Central memory CD8-positive, alpha-beta T cell (primary cell): Measurements from ENCODE around the gene CTSH.
A peak's percentile ranks its signal among the peaks of the same experiment; 100 is the strongest.
"Not testable (repeated sequence)": the region's sequence is repeated elsewhere in the genome, so short reads cannot be mapped to it uniquely, and the experiment has no call there.

Experiments
- ATAC-seq: fragments of 150-1000 bp; cut with Tn5 transposase; replicated peaks from 2 replicates; pipeline ENCODE4 v1.10.0; 2022; ENCODE audit warnings: mild to moderate bottlenecking, moderate FRiP score, moderate number of reproducible peaks; ENCODE audit not compliant: poor library complexity, severe bottlenecking; ENCODE audit errors: extremely low read depth
- DNase-seq, 2 donors: peaks; one replicate each; pipeline ENCODE4 v3.0.0; 2021; ENCODE audit warnings: low spot score in 2 of 2
- H3K27ac Mint-ChIP-seq: one replicate; pipeline ENCODE4 v1.8.0; 2022; ENCODE audit warnings: low read depth, mild to moderate bottlenecking, moderate library complexity, mixed read lengths
- H3K27me3 Mint-ChIP-seq: one replicate; pipeline ENCODE4 v1.8.0; 2022; ENCODE audit warnings: mixed read lengths
- H3K36me3 Mint-ChIP-seq: one replicate; pipeline ENCODE4 v1.8.0; 2022; ENCODE audit warnings: mild to moderate bottlenecking, moderate library complexity, mixed read lengths; ENCODE audit not compliant: insufficient read depth
- H3K4me1 Mint-ChIP-seq: one replicate; pipeline ENCODE4 v1.8.0; 2022; ENCODE audit warnings: mixed read lengths
- H3K4me3 Mint-ChIP-seq: one replicate; pipeline ENCODE4 v1.8.0; 2022; ENCODE audit warnings: mild to moderate bottlenecking, moderate library complexity, mixed read lengths
- H3K9me3 Mint-ChIP-seq: one replicate; pipeline ENCODE4 v1.8.0; 2022; ENCODE audit warnings: mixed read lengths

Gene CTSH

GRCh38 chr15:78904599-78905358 lies 40.1 kb downstream of the CTSH start:
- ATAC-seq (no peak), DNase-seq (no peak)
- peaks cover 79% of the 10 kb centered on the region for H3K36me3 Mint-ChIP-seq
- H3K9me3 Mint-ChIP-seq = no peaks in the 10 kb centered on the region
- no peaks in the 10 kb centered on the region for H3K27me3 Mint-ChIP-seq
- H3K4me3 Mint-ChIP-seq = no peak overlapping the region
- H3K4me1 Mint-ChIP-seq = peaks cover 37% of the 10 kb centered on the region
- H3K27ac Mint-ChIP-seq = peak overlapping the region; percentile 14

GRCh38 chr15:78902281-78903032 lies 42.4 kb downstream of the CTSH start:
- not testable (repeated sequence) for H3K4me3 Mint-ChIP-seq, H3K27me3 Mint-ChIP-seq, DNase-seq, H3K9me3 Mint-ChIP-seq, ATAC-seq
- H3K27ac Mint-ChIP-seq = peak overlapping the region; percentile 78
- peaks cover 20% of the 10 kb centered on the region for H3K4me1 Mint-ChIP-seq
- H3K36me3 Mint-ChIP-seq = peaks cover 88% of the 10 kb centered on the region

GRCh38 chr15:78900819-78901533 lies 43.9 kb downstream of the CTSH start:
- not testable (repeated sequence) for H3K9me3 Mint-ChIP-seq, H3K4me3 Mint-ChIP-seq, ATAC-seq, DNase-seq, H3K27me3 Mint-ChIP-seq
- peaks cover 12% of the 10 kb centered on the region for H3K4me1 Mint-ChIP-seq
- peak overlapping the region; percentile 69 for H3K27ac Mint-ChIP-seq
- H3K36me3 Mint-ChIP-seq = peaks cover 92% of the 10 kb centered on the region

GRCh38 chr15:78898540-78898939 lies 46.3 kb downstream of the CTSH start:
- no peaks in the 10 kb centered on the region for H3K27me3 Mint-ChIP-seq
- H3K4me1 Mint-ChIP-seq = peaks cover 19% of the 10 kb centered on the region
- no peak overlapping the region for H3K27ac Mint-ChIP-seq
- peaks cover 96% of the 10 kb centered on the region for H3K36me3 Mint-ChIP-seq
- H3K9me3 Mint-ChIP-seq = no peaks in the 10 kb centered on the region
- peak overlapping the region; percentile 40 for H3K4me3 Mint-ChIP-seq
- ATAC-seq = no peak
- DNase-seq = no peak

- Mint-ChIP-seq H3K36me3 (peaks cover 96% of the 10 kb centered on the region), H3K4me1 (peaks cover 18% of the 10 kb centered on the region), H3K4me3 (no peak overlapping the region), H3K27ac (peak overlapping the region; percentile 32), H3K9me3 (no peaks in the 10 kb centered on the region), H3K27me3 (no peaks in the 10 kb centered on the region)
- DNase-seq = no peak
- no peak for ATAC-seq
Observed at GRCh38 chr15:78895471-78895870, 49.4 kb downstream of the CTSH start.

GRCh38 chr15:78893538-78893937 lies 51.3 kb downstream of the CTSH start:
- H3K4me1 Mint-ChIP-seq = peaks cover 18% of the 10 kb centered on the region
- DNase-seq = no peak
- ATAC-seq = no peak
- H3K27ac Mint-ChIP-seq = no peak overlapping the region
- H3K36me3 Mint-ChIP-seq = peaks cover 95% of the 10 kb centered on the region
- no peaks in the 10 kb centered on the region for H3K9me3 Mint-ChIP-seq
- no peaks in the 10 kb centered on the region for H3K27me3 Mint-ChIP-seq
- H3K4me3 Mint-ChIP-seq = no peak overlapping the region

- Mint-ChIP-seq H3K4me1 (peaks cover 19% of the 10 kb centered on the region), H3K4me3 (no peak overlapping the region), H3K36me3 (peaks cover 93% of the 10 kb centered on the region), H3K27ac (no peak overlapping the region), H3K9me3 (no peaks in the 10 kb centered on the region), H3K27me3 (no peaks in the 10 kb centered on the region)
- no peak for DNase-seq
- ATAC-seq = no peak
Observed at GRCh38 chr15:78889000-78889399, 55.8 kb downstream of the CTSH start.

GRCh38 chr15:78881681-78882080 lies 63.2 kb downstream of the CTSH start:
- Mint-ChIP-seq H3K27ac (no peak overlapping the region), H3K4me1 (peaks cover 64% of the 10 kb centered on the region), H3K36me3 (peaks cover 69% of the 10 kb centered on the region), H3K9me3 (no peaks in the 10 kb centered on the region), H3K27me3 (no peaks in the 10 kb centered on the region), H3K4me3 (peak overlapping the region; percentile 36)
- ATAC-seq (no peak), DNase-seq (no peak)

GRCh38 chr15:78880813-78881212 lies 64.0 kb downstream of the CTSH start:
- Mint-ChIP-seq H3K27ac (peak overlapping the region; percentile 44), H3K4me1 (peaks cover 61% of the 10 kb centered on the region), H3K27me3 (no peaks in the 10 kb centered on the region), H3K4me3 (peak overlapping the region; percentile 32), H3K36me3 (peaks cover 61% of the 10 kb centered on the region), H3K9me3 (no peaks in the 10 kb centered on the region)
- no peak for ATAC-seq
- no peak for DNase-seq

- H3K27ac Mint-ChIP-seq = peak overlapping the region; percentile 44
Observed at GRCh38 chr15:78880242-78880533, 64.7 kb downstream of the CTSH start.

GRCh38 chr15:78879517-78880241 lies 65.2 kb downstream of the CTSH start:
- H3K27me3 Mint-ChIP-seq = no peaks in the 10 kb centered on the region
- H3K9me3 Mint-ChIP-seq = no peaks in the 10 kb centered on the region
- peak overlapping the region; percentile 44 for H3K27ac Mint-ChIP-seq
- H3K4me1 Mint-ChIP-seq = peaks cover 65% of the 10 kb centered on the region
- H3K36me3 Mint-ChIP-seq = peaks cover 53% of the 10 kb centered on the region
- no peak for ATAC-seq
- DNase-seq = no peak
- H3K4me3 Mint-ChIP-seq = peak overlapping the region; percentile 32

More at GRCh38 chr15:78880242-78880533, 64.7 kb downstream of the CTSH start:
- Mint-ChIP-seq H3K9me3 (no peaks in the 10 kb centered on the region), H3K27me3 (no peaks in the 10 kb centered on the region), H3K4me1 (peaks cover 65% of the 10 kb centered on the region), H3K36me3 (peaks cover 55% of the 10 kb centered on the region), H3K4me3 (peak overlapping the region; percentile 32)
- no peak for DNase-seq
- ATAC-seq = no peak

GRCh38 chr15:78878356-78878755 lies 66.5 kb downstream of the CTSH start:
- Mint-ChIP-seq H3K4me3 (peak overlapping the region; percentile 100), H3K27ac (peak overlapping the region; percentile 100), H3K36me3 (peaks cover 49% of the 10 kb centered on the region), H3K4me1 (peaks cover 71% of the 10 kb centered on the region), H3K9me3 (no peaks in the 10 kb centered on the region), H3K27me3 (no peaks in the 10 kb centered on the region)
- ATAC-seq (no peak), DNase-seq (no peak)
